Endothelial cell of umbilical vein (primary cell): ENCODE data around the gene IL10. TPM values are rescaled to one million over a fixed set of nuclear protein-coding genes. Genes with fewer than 3 reads are reported as not detected.

Source experiments
- BruUV-seq: library from RNA; stranded (reverse); fragments of 400-500 nt; replicated peaks from 2 replicates; lab custom pipeline; 2021; lab: Mats Ljungman, UMichigan
- CTCF ChIA-PET: fragments of 300-600, 350-600 bp; sonication (Branson Sonifier 250); formaldehyde crosslinking; loops from one replicate; lab custom pipeline; 2021; ENCODE audit warnings: antibody characterized with exemption, inconsistent platforms; lab: Charles Lee
- POLR2A ChIA-PET: fragments of 300-600, 350-600 bp; sonication (Branson Sonifier 250); formaldehyde crosslinking; loops from one replicate; lab custom pipeline; 2021; ENCODE audit warnings: antibody characterized with exemption, inconsistent platforms; lab: Charles Lee
- DNase-seq: peaks from one replicate; pipeline ENCODE4 v3.0.0-alpha.2; 2011; ENCODE audit warnings: low read depth, low spot score
- FAIRE-seq: peaks from 2 replicates; lab custom pipeline; 2011; peaks lifted over from hg19 to GRCh38; lab: Jason Lieb, UNC
- H2AFZ ChIP-seq: 2 replicates; pipeline ENCODE4 v1.6.0; 2012; ENCODE audit warnings: low read depth, low read length, control low read depth, inconsistent platforms
- H3K27ac ChIP-seq: 2 replicates; pipeline ENCODE4 v1.5.1; 2011; ENCODE audit warnings: low read depth, mild to moderate bottlenecking, control low read depth, low read length, moderate library complexity; ENCODE audit not compliant: insufficient read depth
- H3K27me3 ChIP-seq, 2 experiments: 2 replicates each; pipeline versions ENCODE4 v1.6.0 to v1.6.1; 2011; ENCODE audit warnings: low read length in 2 of 2, mixed read lengths in 1 of 2; ENCODE audit not compliant: control insufficient read depth in 2 of 2, insufficient read depth in 2 of 2
- H3K36me3 ChIP-seq, 2 experiments: 2 replicates in 1 of 2; 3 replicates in 1 of 2; pipeline ENCODE4 v1.5.1; 2011; ENCODE audit warnings: low read length in 2 of 2, mild to moderate bottlenecking in 1 of 2, moderate library complexity in 1 of 2; ENCODE audit not compliant: control insufficient read depth in 2 of 2, insufficient read depth in 2 of 2; ENCODE audit errors: extremely low read depth in 1 of 2
- H3K4me1 ChIP-seq: 3 replicates; pipeline ENCODE4 v1.5.1; 2011; ENCODE audit warnings: mild to moderate bottlenecking, low read length; ENCODE audit not compliant: control insufficient read depth, insufficient read depth; ENCODE audit errors: extremely low read depth
- H3K4me2 ChIP-seq: 2 replicates; pipeline ENCODE4 v1.6.1; 2011; ENCODE audit warnings: low read length, control low read depth, mixed read lengths; ENCODE audit not compliant: insufficient read depth
- H3K4me3 ChIP-seq, 3 experiments: fragments of 200-600 bp in 1 of 3; sonication (generic), shearing (Covaris generic) in 1 of 3; replicated peaks in 1 of 3; 2 replicates each; pipeline ENCODE4 v1.5.1; 2011 to 2016; ENCODE audit warnings: control low read depth in 3 of 3, low read length in 3 of 3, mild to moderate bottlenecking in 2 of 3, inconsistent platforms in 1 of 3, low read depth in 1 of 3, moderate library complexity in 1 of 3; ENCODE audit not compliant: insufficient read depth in 1 of 3
- H3K79me2 ChIP-seq: 2 replicates; pipeline ENCODE4 v1.6.0; 2012; ENCODE audit warnings: low read length, inconsistent platforms; ENCODE audit not compliant: control insufficient read depth, insufficient read depth
- H3K9ac ChIP-seq: replicated peaks from 2 replicates; pipeline ENCODE3; 2011; ENCODE audit warnings: low read length, control low read depth; ENCODE audit not compliant: insufficient read depth; ENCODE audit errors: extremely low read depth
- H3K9me1 ChIP-seq: replicated peaks from 3 replicates; pipeline ENCODE4 v1.6.0; 2011; ENCODE audit warnings: mild to moderate bottlenecking, low read length; ENCODE audit not compliant: control insufficient read depth, insufficient read depth; ENCODE audit errors: extremely low read depth
- H3K9me3 ChIP-seq: replicated peaks from 2 replicates; pipeline ENCODE4 v1.5.1; 2012; ENCODE audit warnings: low read length, inconsistent platforms; ENCODE audit not compliant: control insufficient read depth, insufficient read depth
- H4K20me1 ChIP-seq: replicated peaks from 2 replicates; pipeline ENCODE3; 2011; ENCODE audit warnings: mild to moderate bottlenecking, low read length; ENCODE audit not compliant: control insufficient read depth, insufficient read depth; ENCODE audit errors: extremely low read depth
- EZH2 ChIP-seq: IDR thresholded peaks from 2 replicates; pipeline ENCODE4 v1.6.1; 2012; ENCODE audit warnings: borderline replicate concordance, low read depth, mild to moderate bottlenecking, moderate library complexity, low read length, inconsistent platforms; ENCODE audit not compliant: severe bottlenecking
- FOS ChIP-seq: IDR thresholded peaks from 2 replicates; pipeline ENCODE4 v1.6.1; 2011; ENCODE audit warnings: mild to moderate bottlenecking, low read length, moderate library complexity, borderline replicate concordance; ENCODE audit not compliant: insufficient read depth
- GATA2 ChIP-seq: IDR thresholded peaks from 2 replicates; pipeline ENCODE4 v1.7.0; 2011; ENCODE audit warnings: low read depth, mild to moderate bottlenecking, moderate library complexity, mixed read lengths, low read length; ENCODE audit not compliant: insufficient read length, insufficient read depth
- JUN ChIP-seq: IDR thresholded peaks from 2 replicates; pipeline ENCODE4 v1.6.1; 2011; ENCODE audit warnings: borderline replicate concordance, low read depth; ENCODE audit not compliant: insufficient read length, insufficient read depth
- POLR2A ChIP-seq: IDR thresholded peaks from 2 replicates; pipeline ENCODE4 v1.6.1; 2012; ENCODE audit warnings: low read depth, mild to moderate bottlenecking, control low read depth, low read length
- POLR2AphosphoS5 ChIP-seq: IDR thresholded peaks from 2 replicates; pipeline ENCODE4 v1.6.1; 2012; ENCODE audit warnings: low read depth, mild to moderate bottlenecking, control low read depth, low read length, moderate library complexity; ENCODE audit not compliant: insufficient read depth
- dilution Hi-C: fragments of 300-500 bp; cut with MboI; formaldehyde crosslinking; loops from one replicate; pipeline ENCODE4 v1.15.0; 2019; ENCODE audit warnings: low sequenced_read_pairs; ENCODE audit not compliant: extremely low pct_ligation_motif_present
- intact Hi-C: fragments of 100-400 bp; cut with micrococcal nuclease; formaldehyde crosslinking; loops from one replicate; pipeline ENCODE4 v1.10.0; 2022
- polyA plus RNA-seq, 4 experiments: library from polyadenylated mRNA; depleted of rRNA in 3 of 4; stranded (reverse) in 3 of 4; unstranded in 1 of 4; fragments of >200 nt; gene quantifications; 2 replicates each; pipeline versions ENCODE4 v1.2.1 to v1.2.3, GENCODE V29; 2011 to 2012; ENCODE audit warnings: missing spikeins in 1 of 4
- total RNA-seq: library from RNA; stranded (reverse); gene quantifications from 2 replicates; pipeline ENCODE4 v1.2.3, GENCODE V29; 2021
- TF ChIP-seq, protein P1 (sequence below), 2 donors: IDR thresholded peaks; 1 replicate in 1 of 2; 2 replicates in 1 of 2; pipeline ENCODE4 v1.5.1; 2011; ENCODE audit warnings: low read length in 2 of 2, mild to moderate bottlenecking in 2 of 2, moderate library complexity in 2 of 2, control low read depth in 1 of 2, inconsistent platforms in 1 of 2, low read depth in 1 of 2; ENCODE audit not compliant: insufficient read depth in 1 of 2; ENCODE audit errors: extremely low read depth in 1 of 2

Gene IL10
- total and polyA plus RNA-seq, 2 donors (not counting 3 experiments of a cell fraction or from before 2014, with no cell fraction given): not detected

DNA sequence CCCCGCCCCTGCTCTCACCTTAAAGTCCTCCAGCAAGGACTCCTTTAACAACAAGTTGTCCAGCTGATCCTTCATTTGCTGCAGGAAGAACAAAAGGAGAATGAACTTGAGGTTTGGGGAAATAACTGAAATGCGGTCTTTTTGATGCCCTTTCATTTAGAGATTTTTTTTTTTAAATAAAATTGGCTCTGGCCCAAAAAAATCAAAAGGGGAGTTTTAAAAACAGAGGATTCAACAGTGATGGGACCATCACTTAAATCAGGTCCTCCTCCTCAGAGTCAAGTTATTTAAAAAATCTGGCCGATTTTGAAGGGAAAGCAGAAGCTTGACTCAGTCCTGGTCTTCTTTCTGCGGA lies 979 bp downstream of the IL10 start:
- Histone ChIP-seq H3K9me1 (no peaks in the 10 kb centered on the region), H3K4me1 (no peaks in the 10 kb centered on the region), H3K27ac (no peak overlapping the region), H3K36me3 (no peaks in the 10 kb centered on the region), H3K4me2 (no peak overlapping the region), H3K27me3 (peaks cover 10 to 19% of the 10 kb centered on the region in 2 experiments), H4K20me1 (no peaks in the 10 kb centered on the region), H3K9me3 (no peaks in the 10 kb centered on the region), H3K9ac (no peak overlapping the region), H2AFZ (no peak overlapping the region), H3K79me2 (no peaks in the 10 kb centered on the region), H3K4me3 (no peak overlapping the region)
- POLR2A ChIA-PET: no interaction called here
- no TSS peak for BruUV-seq
- FAIRE-seq: no peak
- CTCF ChIA-PET: no interaction called here
- TF ChIP-seq, protein P1, sequence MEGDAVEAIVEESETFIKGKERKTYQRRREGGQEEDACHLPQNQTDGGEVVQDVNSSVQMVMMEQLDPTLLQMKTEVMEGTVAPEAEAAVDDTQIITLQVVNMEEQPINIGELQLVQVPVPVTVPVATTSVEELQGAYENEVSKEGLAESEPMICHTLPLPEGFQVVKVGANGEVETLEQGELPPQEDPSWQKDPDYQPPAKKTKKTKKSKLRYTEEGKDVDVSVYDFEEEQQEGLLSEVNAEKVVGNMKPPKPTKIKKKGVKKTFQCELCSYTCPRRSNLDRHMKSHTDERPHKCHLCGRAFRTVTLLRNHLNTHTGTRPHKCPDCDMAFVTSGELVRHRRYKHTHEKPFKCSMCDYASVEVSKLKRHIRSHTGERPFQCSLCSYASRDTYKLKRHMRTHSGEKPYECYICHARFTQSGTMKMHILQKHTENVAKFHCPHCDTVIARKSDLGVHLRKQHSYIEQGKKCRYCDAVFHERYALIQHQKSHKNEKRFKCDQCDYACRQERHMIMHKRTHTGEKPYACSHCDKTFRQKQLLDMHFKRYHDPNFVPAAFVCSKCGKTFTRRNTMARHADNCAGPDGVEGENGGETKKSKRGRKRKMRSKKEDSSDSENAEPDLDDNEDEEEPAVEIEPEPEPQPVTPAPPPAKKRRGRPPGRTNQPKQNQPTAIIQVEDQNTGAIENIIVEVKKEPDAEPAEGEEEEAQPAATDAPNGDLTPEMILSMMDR (IDR thresholded peaks at IDR 0.05; ENCODE audit: extremely low read depth in 1 of 2, insufficient read depth in 1 of 2, low read depth in 1 of 2, low read length in 2 of 2): no peak
- no peak for TF ChIP-seq POLR2AphosphoS5
- no peak for TF ChIP-seq EZH2
- TF ChIP-seq FOS: no peak
- no peak for TF ChIP-seq POLR2A
- no peak for TF ChIP-seq JUN
- TF ChIP-seq GATA2: no peak
- dilution Hi-C loops (no loop called here), intact Hi-C loops (no loop called here)
- DNase-seq: no peak
